Activated naive CD8-positive, alpha-beta T cell treated with anti-CD3 and anti-CD28 coated beads for 36 hours (primary cell): ENCODE measurements around the gene SYF2. TPM values are rescaled to one million over a fixed set of nuclear protein-coding genes. Genes with fewer than 3 reads are reported as not detected.

ENCODE experiments used
- DNase-seq: peaks from one replicate; pipeline ENCODE4 v3.0.0; 2021
- H3K27ac Mint-ChIP-seq: one replicate; pipeline ENCODE4 v1.8.0; 2022; ENCODE audit warnings: mild to moderate bottlenecking, moderate library complexity, mixed read lengths
- H3K27me3 Mint-ChIP-seq: one replicate; pipeline ENCODE4 v1.8.0; 2022; ENCODE audit warnings: mild to moderate bottlenecking, mixed read lengths
- H3K36me3 Mint-ChIP-seq: one replicate; pipeline ENCODE4 v1.8.0; 2021; ENCODE audit warnings: mild to moderate bottlenecking, mixed read lengths
- H3K4me1 Mint-ChIP-seq: one replicate; pipeline ENCODE4 v1.8.0; 2021; ENCODE audit warnings: mixed read lengths
- H3K4me3 Mint-ChIP-seq: one replicate; pipeline ENCODE4 v1.8.0; 2022; ENCODE audit warnings: mild to moderate bottlenecking, moderate library complexity, mixed read lengths
- H3K9me3 Mint-ChIP-seq: one replicate; pipeline ENCODE4 v1.8.0; 2022; ENCODE audit warnings: mixed read lengths
- total RNA-seq, 2 experiments: library from RNA; stranded (reverse); gene quantifications; one replicate each; pipeline ENCODE4 v1.2.3, GENCODE V29; 2021

The SYF2 gene
- total RNA-seq, 2 experiments from 2014 or later = 34.8 to 36.6 TPM

GRCh38 chr1:25232866-25233784, 823 bp upstream of the SYF2 start:
- DNase-seq = peak; percentile 72
- no peaks in the 10 kb centered on the region for H3K27me3 Mint-ChIP-seq
- H3K4me3 Mint-ChIP-seq = no peak overlapping the region
- H3K27ac Mint-ChIP-seq = no peak overlapping the region
- peaks cover 15% of the 10 kb centered on the region for H3K36me3 Mint-ChIP-seq
- no peaks in the 10 kb centered on the region for H3K9me3 Mint-ChIP-seq
- peaks cover 31% of the 10 kb centered on the region for H3K4me1 Mint-ChIP-seq

DNA sequence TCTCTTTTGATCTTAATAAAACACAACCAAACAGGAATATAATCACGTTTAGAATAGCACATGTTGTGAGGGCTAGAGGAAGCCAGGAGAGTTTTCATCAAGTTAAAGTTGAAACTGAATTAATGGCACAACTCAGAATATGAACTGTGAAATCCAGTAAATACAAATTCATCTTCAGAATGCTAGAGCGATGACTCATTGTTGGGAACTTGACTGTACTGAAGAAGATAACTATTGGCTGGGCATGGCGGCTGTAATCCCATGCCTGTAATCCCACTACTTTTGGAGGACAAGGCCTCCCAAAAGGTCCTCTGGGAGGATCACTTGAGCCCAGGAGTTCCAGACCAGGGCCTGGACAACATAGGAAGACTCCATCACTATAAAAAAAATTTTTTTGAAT, 8.8 kb downstream of the SYF2 start:
- H3K27me3 Mint-ChIP-seq = no peaks in the 10 kb centered on the region
- no peak for DNase-seq
- H3K9me3 Mint-ChIP-seq = no peaks in the 10 kb centered on the region
- H3K4me3 Mint-ChIP-seq = no peak overlapping the region
- H3K27ac Mint-ChIP-seq = no peak overlapping the region
- peaks cover 4% of the 10 kb centered on the region for H3K4me1 Mint-ChIP-seq
- H3K36me3 Mint-ChIP-seq = peaks cover 14% of the 10 kb centered on the region

- Mint-ChIP-seq H3K36me3 (peaks cover 11% of the 10 kb centered on the region), H3K27ac (no peak overlapping the region), H3K4me1 (no peaks in the 10 kb centered on the region), H3K27me3 (no peaks in the 10 kb centered on the region), H3K9me3 (no peaks in the 10 kb centered on the region), H3K4me3 (no peak overlapping the region)
- no peak for DNase-seq
These were observed 9.7 kb downstream of the SYF2 start for GRCh38 chr1:25222606-25223005.

DNA sequence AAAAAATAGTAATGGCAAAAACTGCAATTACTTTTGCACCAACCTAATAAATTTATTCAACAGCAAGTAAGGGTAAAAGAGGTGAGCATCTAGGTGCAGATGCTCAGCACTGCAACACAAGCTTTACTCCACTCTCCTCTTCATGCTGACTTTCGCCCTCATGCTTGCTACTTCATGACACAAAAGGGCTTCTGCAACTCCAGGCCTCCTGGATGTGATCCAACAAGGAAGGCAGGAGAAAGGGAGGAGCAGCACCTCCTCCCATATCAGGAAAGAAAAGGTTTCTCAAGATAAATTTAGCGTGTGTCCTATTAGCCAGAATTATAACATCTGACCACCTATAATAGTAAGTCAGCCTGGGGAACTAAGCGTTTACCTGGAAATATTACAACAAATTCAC, 11.6 kb downstream of the SYF2 start:
- Mint-ChIP-seq H3K27ac (no peak overlapping the region), H3K4me1 (no peaks in the 10 kb centered on the region), H3K4me3 (no peak overlapping the region), H3K27me3 (no peaks in the 10 kb centered on the region), H3K36me3 (peaks cover 9% of the 10 kb centered on the region), H3K9me3 (no peaks in the 10 kb centered on the region)
- DNase-seq = no peak

GRCh38 chr1:25219661-25220251, 12.5 kb downstream of the SYF2 start:
- H3K4me3 Mint-ChIP-seq = no peak overlapping the region
- no peak for DNase-seq
- peaks cover 9% of the 10 kb centered on the region for H3K36me3 Mint-ChIP-seq
- no peaks in the 10 kb centered on the region for H3K9me3 Mint-ChIP-seq
- H3K4me1 Mint-ChIP-seq = no peaks in the 10 kb centered on the region
- no peak overlapping the region for H3K27ac Mint-ChIP-seq
- H3K27me3 Mint-ChIP-seq = no peaks in the 10 kb centered on the region

GRCh38 chr1:25217598-25218232, 14.6 kb downstream of the SYF2 start:
- H3K27ac Mint-ChIP-seq = no peak overlapping the region
- H3K27me3 Mint-ChIP-seq = no peaks in the 10 kb centered on the region
- no peaks in the 10 kb centered on the region for H3K9me3 Mint-ChIP-seq
- no peak overlapping the region for H3K4me3 Mint-ChIP-seq
- H3K4me1 Mint-ChIP-seq = no peaks in the 10 kb centered on the region
- no peak for DNase-seq
- H3K36me3 Mint-ChIP-seq = peaks cover 3% of the 10 kb centered on the region

GRCh38 chr1:25217015-25217414, 15.3 kb downstream of the SYF2 start:
- peaks cover 3% of the 10 kb centered on the region for H3K36me3 Mint-ChIP-seq
- H3K27me3 Mint-ChIP-seq = peaks cover 4% of the 10 kb centered on the region
- DNase-seq = no peak
- H3K27ac Mint-ChIP-seq = no peak overlapping the region
- H3K4me3 Mint-ChIP-seq = no peak overlapping the region
- H3K4me1 Mint-ChIP-seq = no peaks in the 10 kb centered on the region
- no peaks in the 10 kb centered on the region for H3K9me3 Mint-ChIP-seq

- no peaks in the 10 kb centered on the region for H3K4me1 Mint-ChIP-seq
- H3K36me3 Mint-ChIP-seq = peaks cover 3% of the 10 kb centered on the region
- DNase-seq = no peak
- no peak overlapping the region for H3K4me3 Mint-ChIP-seq
- no peaks in the 10 kb centered on the region for H3K9me3 Mint-ChIP-seq
- peaks cover 7% of the 10 kb centered on the region for H3K27me3 Mint-ChIP-seq
- H3K27ac Mint-ChIP-seq = no peak overlapping the region
These were observed 16.2 kb downstream of the SYF2 start for GRCh38 chr1:25216123-25216522.

GRCh38 chr1:25212725-25213124, 19.6 kb downstream of the SYF2 start:
- H3K4me1 Mint-ChIP-seq = no peaks in the 10 kb centered on the region
- no peaks in the 10 kb centered on the region for H3K9me3 Mint-ChIP-seq
- no peak overlapping the region for H3K4me3 Mint-ChIP-seq
- peaks cover 8% of the 10 kb centered on the region for H3K27me3 Mint-ChIP-seq
- H3K36me3 Mint-ChIP-seq = no peaks in the 10 kb centered on the region
- H3K27ac Mint-ChIP-seq = no peak overlapping the region
- DNase-seq = no peak

DNA sequence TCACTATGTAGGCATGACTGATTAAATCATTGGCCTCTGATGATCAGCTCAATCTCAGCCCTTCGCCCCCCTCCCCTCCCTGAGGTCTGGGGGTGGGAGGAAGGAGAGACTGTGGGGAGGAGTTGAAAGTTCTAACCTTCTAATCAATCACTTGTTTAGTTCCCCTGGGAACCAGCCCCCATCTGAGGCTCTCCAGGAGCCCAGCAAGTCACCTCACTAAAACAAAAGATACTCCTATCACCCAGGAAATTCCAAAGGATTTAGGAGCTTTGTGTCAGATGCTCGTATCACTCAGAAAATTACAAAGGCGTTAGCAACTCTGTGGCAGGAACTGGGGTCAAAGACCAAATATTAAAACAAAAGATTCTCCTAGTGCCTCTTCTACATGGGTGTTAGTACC, 21.6 kb downstream of the SYF2 start:
- Mint-ChIP-seq H3K27ac (no peak overlapping the region), H3K4me3 (no peak overlapping the region), H3K9me3 (no peaks in the 10 kb centered on the region), H3K4me1 (no peaks in the 10 kb centered on the region), H3K36me3 (no peaks in the 10 kb centered on the region), H3K27me3 (peaks cover 8% of the 10 kb centered on the region)
- DNase-seq = no peak

DNA sequence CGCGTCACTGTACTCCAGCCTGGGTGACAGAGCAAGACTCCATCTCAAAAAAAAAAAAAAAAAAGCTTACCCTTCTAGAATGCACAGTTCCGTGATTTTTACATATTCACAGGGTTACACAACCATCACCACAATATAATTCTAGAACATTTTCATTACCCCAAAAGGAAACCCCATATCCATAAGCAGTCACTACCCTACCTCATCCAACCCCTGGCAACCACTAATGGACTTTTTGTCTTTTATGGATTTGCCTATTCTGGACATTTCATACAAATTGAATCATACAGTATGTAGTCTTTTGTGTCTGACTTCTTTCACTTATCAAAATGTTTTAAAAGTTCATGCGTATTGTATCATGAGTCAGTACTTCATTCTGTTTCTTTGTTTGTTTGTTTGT, 22.8 kb downstream of the SYF2 start:
- Mint-ChIP-seq H3K4me3 (no peak overlapping the region), H3K27ac (no peak overlapping the region), H3K27me3 (peaks cover 8% of the 10 kb centered on the region), H3K36me3 (no peaks in the 10 kb centered on the region), H3K4me1 (no peaks in the 10 kb centered on the region), H3K9me3 (no peaks in the 10 kb centered on the region)
- no peak for DNase-seq

DNA sequence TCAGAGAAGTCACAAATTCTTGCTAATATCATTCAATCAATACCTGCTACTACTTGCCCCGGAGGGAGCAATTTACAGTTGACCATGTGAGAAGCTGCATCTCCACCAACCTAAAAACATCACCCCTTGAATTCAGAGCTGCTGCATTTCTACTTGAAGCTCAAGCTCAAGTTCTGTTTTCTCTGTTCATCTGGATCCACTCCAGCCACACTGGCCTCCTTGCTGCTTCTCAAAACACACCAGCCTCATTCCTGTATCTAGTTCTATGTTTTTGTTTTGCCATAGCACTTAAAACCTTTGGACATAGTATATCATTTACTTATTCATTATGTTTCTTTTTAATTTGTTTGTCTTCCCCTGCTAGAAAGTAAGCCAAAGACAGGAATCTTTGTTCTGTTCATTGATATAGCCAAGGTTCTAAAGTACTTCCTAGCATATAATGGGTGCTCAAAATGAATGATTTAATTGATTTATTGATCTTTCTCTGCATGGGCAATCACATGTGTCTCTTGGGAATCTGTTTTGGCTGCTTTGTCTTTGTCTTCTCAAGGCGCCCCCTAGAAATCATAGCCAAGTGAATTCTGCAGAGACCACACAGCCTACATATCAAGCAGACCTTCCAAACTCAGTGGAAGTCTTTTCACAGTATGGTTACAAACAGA, 23.6 kb downstream of the SYF2 start:
- Mint-ChIP-seq H3K4me3 (no peak overlapping the region), H3K4me1 (no peaks in the 10 kb centered on the region), H3K9me3 (no peaks in the 10 kb centered on the region), H3K27ac (no peak overlapping the region), H3K27me3 (peaks cover 8% of the 10 kb centered on the region), H3K36me3 (no peaks in the 10 kb centered on the region)
- DNase-seq = no peak

DNA sequence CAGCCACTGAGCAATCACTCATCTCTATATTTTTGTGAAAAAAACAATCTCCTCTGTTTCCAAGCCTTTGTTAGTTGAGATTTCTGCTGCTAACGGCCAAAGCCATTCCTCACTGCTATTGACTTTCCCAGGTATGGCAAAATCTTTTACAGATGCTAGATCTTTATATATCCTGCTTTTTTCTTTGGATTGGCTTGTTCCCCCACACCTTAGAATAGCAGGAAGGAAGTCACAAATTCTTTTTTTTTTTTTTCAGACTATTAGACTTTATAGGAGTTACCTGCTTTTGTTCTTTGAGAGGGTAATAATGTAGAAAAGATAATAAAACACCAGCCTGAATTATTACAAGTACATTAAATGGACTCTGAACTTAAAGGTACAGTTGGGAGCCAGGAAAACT, 24.2 kb downstream of the SYF2 start:
- Mint-ChIP-seq H3K4me3 (no peak overlapping the region), H3K27ac (no peak overlapping the region), H3K9me3 (no peaks in the 10 kb centered on the region), H3K36me3 (no peaks in the 10 kb centered on the region), H3K4me1 (no peaks in the 10 kb centered on the region), H3K27me3 (peaks cover 8% of the 10 kb centered on the region)
- no peak for DNase-seq

DNA sequence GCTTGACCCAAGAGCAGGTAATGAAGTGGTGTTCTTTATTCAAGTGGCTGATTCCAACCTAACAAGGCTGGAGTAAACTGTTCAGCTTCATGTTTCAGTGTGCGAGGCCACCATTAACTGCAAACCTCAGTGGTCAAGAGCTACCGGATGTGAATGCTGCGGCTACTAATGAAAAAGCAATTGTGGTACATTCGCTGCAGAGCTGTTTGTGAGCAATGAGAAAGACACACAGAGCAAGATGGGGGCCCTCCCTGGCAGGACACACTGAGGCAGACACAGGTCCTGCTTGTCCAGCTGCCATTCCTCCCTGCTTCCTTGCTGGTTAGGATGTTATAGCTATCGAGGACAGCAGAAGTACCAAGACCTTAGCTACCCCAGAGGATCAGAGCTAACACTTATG, 26.1 kb downstream of the SYF2 start:
- Mint-ChIP-seq H3K36me3 (no peaks in the 10 kb centered on the region), H3K4me1 (no peaks in the 10 kb centered on the region), H3K27ac (no peak overlapping the region), H3K9me3 (no peaks in the 10 kb centered on the region), H3K4me3 (no peak overlapping the region), H3K27me3 (peaks cover 2% of the 10 kb centered on the region)
- DNase-seq = no peak

DNA sequence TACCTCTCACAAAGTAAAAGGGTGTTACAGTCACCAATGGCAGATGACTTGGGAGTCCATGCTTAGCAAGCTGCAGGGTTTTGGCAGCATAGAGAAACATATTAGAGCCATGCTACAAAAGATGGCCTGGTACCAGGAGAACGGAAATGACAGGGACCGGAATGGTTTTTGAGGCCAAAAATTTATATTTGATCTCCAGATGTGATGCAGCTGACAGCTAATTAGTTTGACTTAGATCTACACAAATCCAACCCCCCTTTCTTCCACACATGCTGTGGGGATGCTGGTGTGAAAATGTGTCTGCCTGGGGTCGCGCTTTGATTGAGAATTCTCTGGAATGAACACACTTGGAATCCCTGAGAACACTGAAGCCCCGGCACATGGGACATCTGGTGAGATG, 26.5 kb downstream of the SYF2 start:
- H3K9me3 Mint-ChIP-seq = no peaks in the 10 kb centered on the region
- no peaks in the 10 kb centered on the region for H3K4me1 Mint-ChIP-seq
- H3K27ac Mint-ChIP-seq = no peak overlapping the region
- no peak overlapping the region for H3K4me3 Mint-ChIP-seq
- H3K27me3 Mint-ChIP-seq = no peaks in the 10 kb centered on the region
- no peaks in the 10 kb centered on the region for H3K36me3 Mint-ChIP-seq
- no peak for DNase-seq
